Raji (cell line): ENCODE data around the gene OR6T1.

Experiments used
- POLR2A ChIP-seq: IDR thresholded peaks from 2 replicates; pipeline ENCODE4 v1.6.1; 2011; ENCODE audit warnings: low read depth, low read length, control low read depth; ENCODE audit not compliant: insufficient read depth

The OR6T1 gene, protein sequence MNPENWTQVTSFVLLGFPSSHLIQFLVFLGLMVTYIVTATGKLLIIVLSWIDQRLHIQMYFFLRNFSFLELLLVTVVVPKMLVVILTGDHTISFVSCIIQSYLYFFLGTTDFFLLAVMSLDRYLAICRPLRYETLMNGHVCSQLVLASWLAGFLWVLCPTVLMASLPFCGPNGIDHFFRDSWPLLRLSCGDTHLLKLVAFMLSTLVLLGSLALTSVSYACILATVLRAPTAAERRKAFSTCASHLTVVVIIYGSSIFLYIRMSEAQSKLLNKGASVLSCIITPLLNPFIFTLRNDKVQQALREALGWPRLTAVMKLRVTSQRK

DNA sequence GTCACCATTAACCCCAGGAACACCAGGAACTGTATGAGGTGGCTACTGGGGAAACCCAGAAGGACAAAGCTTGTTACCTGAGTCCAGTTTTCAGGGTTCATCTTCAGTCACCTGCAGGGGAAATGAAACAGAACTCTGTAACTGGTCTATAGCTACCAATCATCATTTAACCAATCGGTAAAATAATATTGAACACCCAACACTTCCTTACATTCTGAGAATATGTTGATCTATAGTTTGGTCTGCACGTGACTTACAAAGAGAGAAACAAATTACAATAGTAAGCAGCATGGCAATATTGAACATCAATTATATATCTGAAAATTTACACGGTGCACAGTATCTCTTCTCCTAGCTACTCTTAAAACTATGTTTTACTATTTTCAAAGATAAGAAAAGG lies at the start of gene OR6T1:
Gene OR6T1, minus strand, starts transcription at position 101 of the 400 bp plus-strand sequence. Its CDS starts 0 bp downstream, at position 101.
- TF ChIP-seq POLR2A, result no peak

DNA sequence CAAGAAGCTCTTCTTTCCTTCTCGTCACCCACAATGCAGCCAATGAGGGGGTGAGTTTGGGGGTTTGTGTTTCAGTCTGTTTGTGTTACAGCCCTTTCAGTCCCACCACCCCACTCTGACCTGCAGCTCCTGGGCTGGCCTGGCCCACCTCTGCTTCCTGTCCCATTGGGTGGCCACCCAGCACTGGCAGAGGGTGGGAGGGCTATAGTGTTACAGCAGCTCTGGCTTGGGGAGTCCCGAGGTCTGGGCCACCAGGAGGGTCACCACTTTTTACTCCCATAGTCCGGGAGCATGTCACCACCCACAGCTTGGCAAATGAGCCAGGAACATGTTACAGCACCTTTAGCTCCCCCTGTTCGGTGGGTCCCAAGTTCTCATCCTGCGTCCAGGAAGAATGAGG lies 35.7 kb upstream of the OR6T1 start:
- TF ChIP-seq POLR2A, result no peak

DNA sequence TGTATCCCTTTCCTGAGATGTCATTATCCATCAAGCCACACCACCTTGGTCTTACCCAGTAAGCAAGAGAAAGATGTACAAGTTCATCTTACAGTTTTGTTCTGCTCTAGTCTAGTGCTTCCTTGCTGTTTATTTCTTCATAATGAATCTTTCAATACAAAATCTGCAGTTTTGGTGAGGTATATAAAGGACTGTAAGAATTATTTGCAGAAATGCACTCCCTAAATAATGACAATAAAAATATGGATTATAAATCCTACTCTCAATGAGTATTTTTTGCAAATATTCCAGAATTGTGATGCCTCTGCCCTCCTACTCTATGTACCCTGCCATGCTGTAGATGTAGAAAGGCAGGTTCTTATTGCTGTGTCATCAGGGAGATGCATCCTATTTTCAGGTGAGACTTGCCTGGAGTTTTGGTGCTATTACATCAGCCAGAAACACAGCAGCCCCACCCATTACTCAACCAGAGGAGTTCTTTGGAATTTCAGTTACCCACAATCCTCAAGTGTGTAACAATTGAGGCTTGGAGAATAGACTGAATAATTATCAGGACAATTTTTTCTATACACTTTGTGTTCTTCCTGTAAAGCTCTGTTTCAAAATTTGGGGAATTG lies 34.2 kb upstream of the OR6T1 start, which contains the start of gene OR10S1:
Gene OR10S1, minus strand, starts transcription at position 51 of the 617 bp plus-strand sequence. CDS start 117 bp downstream, outside the sequence.
- TF ChIP-seq POLR2A, result no peak

DNA sequence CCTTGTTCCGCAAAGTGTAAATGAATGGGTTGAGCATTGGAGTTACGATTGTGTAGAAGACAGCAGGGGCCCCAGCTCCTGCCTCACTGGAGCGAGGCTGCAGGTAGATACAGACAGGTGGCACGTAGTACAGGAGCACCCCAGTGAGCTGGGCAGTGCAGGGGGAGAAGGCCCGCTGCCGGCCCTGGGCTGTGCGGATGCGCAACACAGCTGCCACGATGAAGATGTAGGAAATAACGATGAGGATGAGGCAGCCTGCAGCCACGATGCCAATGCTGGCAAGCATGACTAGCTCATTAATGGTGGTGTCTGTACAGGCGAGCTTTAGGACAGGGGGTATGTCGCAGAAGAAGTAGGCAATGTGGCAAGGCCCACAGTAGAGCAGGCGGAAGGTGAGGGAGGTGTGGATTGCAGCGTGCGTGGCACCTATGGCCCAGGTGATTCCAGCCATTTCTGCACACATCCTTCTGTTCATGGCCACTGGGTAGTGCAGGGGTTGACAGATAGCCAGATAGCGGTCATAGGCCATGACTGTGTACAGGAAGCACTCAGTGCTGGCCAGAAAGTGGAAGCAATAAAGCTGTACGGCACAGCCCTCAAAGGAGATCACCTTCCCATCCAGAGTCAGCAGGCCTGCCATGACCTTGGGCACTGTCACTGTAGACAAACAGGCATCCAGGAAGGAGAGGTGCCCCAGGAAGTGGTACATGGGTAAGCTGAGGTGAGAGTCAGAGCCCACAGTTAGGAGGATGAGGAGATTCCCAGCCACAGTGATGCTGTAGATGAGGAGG lies 33.3 kb upstream of the OR6T1 start:
- no peak for TF ChIP-seq POLR2A

DNA sequence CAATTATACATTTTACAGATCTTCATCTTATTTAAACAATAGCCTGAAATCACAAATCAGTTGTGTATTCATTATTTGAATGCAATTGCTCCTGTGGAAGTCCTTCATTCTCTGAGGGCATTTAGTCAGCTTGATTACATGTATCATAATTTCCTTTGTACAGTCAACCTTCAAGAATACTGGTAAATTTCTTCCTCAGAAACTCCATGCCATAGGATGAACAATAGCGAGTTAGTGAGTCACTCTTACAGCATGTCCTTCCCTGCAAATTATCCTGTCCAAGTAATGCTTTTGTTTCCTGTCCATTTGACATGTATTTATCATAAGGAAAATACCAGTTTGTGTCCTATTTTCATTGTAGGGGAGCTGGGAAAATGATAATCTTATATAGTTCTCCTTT lies 30.2 kb upstream of the OR6T1 start:
- no peak for TF ChIP-seq POLR2A

DNA sequence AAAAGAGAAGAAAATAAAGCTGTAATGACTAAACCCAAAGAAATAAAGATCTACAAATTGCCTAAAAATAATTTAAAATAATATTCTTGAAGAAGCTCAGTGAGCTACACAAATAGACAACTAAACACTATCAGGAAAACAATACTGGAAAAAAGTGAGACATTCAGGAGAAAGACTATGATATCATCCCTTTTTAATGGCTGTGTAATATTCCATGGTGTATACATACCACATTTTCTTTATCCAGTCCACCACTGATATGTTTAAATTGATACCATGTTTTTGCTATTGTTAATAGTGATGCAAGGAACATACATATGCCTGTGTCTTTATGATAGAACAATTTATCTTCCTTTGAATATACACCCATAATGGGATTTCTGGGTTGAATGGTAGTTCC lies 13.1 kb upstream of the OR6T1 start:
- TF ChIP-seq POLR2A, result no peak

DNA sequence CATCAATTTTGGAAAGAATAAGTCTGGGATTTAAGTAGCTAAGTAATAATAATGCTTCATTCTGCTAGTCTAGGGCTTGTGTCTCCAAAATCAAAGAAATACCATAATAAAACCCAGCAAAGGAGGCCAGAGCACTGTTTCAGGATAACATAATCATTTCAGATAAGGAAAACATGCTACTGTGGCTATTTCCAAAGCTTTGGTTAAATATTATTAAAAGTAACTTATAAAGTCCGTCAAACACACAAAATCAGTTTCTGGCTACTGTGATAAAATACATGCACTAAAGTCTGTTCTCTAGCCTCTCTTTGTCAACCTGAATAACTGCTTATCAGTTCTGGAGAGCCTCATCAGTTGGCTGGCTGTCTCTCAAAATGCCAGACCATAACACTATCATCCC lies 1.5 kb upstream of the OR6T1 start:
- TF ChIP-seq POLR2A, result no peak

DNA sequence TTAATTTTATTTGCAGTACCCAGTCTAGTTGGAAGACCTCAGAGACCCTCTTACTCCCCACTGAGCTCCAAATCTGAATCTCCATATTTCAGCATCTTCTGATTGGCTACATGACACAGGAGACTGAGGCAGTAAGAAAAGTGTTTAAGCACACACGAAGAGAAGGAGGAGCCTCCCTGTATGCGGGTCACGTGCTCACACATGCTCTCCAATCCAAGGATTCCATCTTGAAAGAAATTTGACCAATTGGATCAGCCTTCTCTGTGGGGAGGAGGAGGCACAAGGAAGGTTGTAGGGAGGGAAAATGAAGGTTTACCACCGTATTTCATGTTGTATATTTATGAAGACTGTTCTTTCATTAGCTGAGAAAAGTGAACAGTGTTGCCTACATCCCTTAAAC lies 1.2 kb downstream of the OR6T1 start:
- no peak for TF ChIP-seq POLR2A

DNA sequence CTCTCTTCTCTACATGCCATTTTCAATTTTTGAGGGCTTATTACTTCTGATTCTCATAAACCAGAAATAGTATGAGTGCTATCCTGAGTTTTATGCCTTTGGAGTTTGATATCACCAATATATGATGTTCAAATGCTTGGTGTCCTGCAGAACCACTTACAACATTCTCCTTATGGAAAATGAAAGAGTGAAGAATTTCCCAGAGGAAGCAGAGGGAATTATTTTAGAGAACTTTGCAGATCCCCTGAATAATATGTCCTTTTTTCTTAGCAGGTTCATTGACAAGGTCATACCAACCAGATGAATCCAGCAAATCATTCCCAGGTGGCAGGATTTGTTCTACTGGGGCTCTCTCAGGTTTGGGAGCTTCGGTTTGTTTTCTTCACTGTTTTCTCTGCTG lies 4.3 kb downstream of the OR6T1 start, which contains the start of gene OR4D5:
Gene OR4D5, plus strand, starts transcription at position 301 of the 400 bp plus-strand sequence. Its CDS starts 0 bp downstream, at position 301.
- no peak for TF ChIP-seq POLR2A

DNA sequence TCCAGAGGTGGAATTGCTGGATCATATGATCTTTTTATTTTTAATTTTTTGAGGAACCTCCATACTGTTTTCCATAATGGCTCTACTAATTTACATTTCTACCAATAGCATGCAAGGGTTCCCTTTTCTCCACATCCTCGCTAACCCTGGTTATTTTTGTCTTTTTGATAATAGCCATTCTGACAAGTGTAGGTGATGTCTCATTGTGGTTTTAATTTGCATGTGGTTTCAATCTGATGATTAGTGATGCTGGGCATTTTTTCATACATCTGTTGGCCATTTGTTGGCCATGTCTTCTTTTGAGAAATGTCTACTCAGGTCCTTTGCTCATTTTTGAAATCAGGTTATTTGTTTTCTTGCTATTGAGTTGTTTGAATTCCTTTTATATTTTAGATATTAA lies 19.6 kb downstream of the OR6T1 start:
- TF ChIP-seq POLR2A, result no peak

DNA sequence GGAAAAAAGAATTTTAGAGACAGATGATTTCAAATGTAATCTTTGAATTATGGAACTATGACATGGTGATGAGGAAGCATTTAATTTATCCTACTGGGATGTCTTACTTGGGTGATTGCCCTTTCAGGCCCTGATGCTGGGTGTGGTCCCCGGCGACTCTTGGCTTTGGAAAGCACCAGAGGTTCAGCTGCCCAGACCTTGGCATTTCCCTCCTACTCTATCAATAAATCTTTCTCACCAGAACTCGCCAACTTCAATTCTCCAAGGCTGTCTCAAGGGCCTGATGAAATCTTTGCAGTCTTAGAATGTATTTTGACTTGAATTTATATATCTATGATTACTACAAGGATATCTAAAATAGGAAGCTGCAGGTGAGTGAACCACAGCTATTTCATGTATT lies 22.7 kb downstream of the OR6T1 start:
- no peak for TF ChIP-seq POLR2A

DNA sequence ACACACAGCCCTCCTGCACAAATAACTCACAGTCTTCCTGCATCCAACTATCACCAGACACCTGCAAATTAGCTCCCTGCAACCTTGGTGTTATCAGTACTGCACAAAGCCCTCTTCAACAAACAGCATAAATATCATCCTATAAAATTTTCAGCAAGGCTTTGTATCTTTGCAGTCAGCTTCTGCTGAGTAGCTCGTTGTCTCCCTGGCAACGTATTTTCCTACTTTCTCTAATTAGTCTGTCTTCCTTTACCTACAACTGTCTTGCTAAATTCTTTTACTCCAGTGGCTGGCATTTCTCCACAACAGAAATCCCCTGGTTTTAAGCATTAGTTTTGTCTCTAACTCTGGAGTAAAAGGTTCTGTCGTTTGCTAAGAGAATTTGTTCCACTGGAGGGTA lies 37.8 kb downstream of the OR6T1 start:
- no peak for TF ChIP-seq POLR2A

DNA sequence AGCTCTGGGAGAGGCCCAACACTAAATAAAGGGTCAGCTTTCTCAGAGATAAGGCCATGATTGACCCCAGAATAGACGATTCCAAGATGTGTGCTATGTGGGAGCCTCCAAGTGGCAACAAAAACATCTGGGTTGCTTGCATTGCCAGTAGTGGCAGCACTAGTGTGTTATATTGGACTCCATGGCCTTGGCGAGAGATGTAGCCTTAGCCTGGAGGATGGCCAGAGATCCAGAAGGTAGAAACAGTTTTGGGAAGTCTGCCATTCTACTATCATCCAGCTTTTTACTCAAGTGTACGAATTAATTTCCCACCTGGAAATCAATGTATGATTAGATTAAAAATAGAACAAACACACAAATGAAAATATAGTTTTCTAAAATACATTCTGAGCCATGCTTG lies 38.7 kb downstream of the OR6T1 start:
- TF ChIP-seq POLR2A, result no peak

DNA sequence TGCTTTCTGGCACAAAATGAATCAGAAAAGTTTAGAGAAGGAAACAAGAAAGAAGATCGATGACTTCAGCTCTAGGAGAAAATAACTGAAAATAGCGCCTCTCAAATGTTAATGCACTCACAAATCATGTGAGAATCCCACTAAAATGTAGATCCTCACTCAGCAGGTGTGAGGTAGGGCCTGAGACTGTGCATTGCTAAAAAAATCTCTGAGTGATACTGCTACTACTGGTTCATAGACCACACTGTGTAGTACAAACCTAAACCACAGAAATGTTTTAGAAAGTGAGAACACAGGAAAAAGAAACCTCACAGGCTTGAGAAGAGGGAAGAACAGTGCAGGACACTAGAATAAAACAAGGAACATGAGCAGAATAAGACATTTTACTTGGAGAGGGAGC lies 39.7 kb downstream of the OR6T1 start:
- TF ChIP-seq POLR2A, result no peak

DNA sequence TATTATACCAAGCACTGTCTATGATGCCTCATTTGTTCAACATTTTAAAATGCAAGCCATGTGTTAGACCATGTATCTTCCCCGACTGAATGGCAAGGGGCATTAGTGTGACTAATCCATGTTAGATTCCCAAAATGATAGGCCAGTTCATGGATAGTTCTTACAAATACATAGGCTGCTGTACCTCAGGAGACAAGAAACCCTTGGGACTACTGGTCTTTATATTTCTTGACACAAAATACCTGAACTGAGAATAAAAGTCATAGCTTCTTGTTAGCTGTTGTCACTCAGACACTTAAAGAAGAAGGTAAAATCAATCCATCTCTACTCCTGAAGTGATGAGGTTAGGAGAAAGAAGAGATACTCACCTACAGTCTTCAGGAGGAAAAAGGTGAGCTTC lies 41.8 kb downstream of the OR6T1 start, which contains the start of gene OR8D4:
Gene OR8D4, plus strand, starts transcription at position 301 of the 400 bp plus-strand sequence. CDS start 4,265 bp downstream, outside the sequence.
- TF ChIP-seq POLR2A, result no peak
